Epithelial cell of proximal tubule (primary cell): ENCODE measurements around the gene NFKBIA. TPM values are rescaled to one million over a fixed set of nuclear protein-coding genes. Genes with fewer than 3 reads are reported as not detected.

Experiments
- DNase-seq: peaks from one replicate; pipeline ENCODE4 v3.0.0-alpha.2; 2011; ENCODE audit warnings: low read depth
- H3K4me3 ChIP-seq: 2 replicates; pipeline ENCODE4 v1.5.1; 2011; ENCODE audit warnings: low read depth, mild to moderate bottlenecking, low read length
- total RNA-seq: library from RNA; depleted of rRNA; stranded (reverse); fragments of >200 nt; gene quantifications from 2 replicates; pipeline ENCODE4 v1.2.3, GENCODE V29; 2015
- TF ChIP-seq, protein P1 (sequence below): conservative IDR thresholded peaks from 2 replicates; pipeline ENCODE4 v1.5.1; 2012; ENCODE audit warnings: low read depth, mild to moderate bottlenecking, low read length

The NFKBIA gene
- total RNA-seq, 1 donor from 2014 or later = 203 TPM

GRCh38 chr14:35419429-35419841 is 14.9 kb upstream of the NFKBIA start:
- TF ChIP-seq, protein P1, sequence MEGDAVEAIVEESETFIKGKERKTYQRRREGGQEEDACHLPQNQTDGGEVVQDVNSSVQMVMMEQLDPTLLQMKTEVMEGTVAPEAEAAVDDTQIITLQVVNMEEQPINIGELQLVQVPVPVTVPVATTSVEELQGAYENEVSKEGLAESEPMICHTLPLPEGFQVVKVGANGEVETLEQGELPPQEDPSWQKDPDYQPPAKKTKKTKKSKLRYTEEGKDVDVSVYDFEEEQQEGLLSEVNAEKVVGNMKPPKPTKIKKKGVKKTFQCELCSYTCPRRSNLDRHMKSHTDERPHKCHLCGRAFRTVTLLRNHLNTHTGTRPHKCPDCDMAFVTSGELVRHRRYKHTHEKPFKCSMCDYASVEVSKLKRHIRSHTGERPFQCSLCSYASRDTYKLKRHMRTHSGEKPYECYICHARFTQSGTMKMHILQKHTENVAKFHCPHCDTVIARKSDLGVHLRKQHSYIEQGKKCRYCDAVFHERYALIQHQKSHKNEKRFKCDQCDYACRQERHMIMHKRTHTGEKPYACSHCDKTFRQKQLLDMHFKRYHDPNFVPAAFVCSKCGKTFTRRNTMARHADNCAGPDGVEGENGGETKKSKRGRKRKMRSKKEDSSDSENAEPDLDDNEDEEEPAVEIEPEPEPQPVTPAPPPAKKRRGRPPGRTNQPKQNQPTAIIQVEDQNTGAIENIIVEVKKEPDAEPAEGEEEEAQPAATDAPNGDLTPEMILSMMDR = no peak
- no peak overlapping the region for H3K4me3 ChIP-seq
- no peak for DNase-seq

GRCh38 chr14:35418093-35418492 is 13.5 kb upstream of the NFKBIA start:
- no peak overlapping the region for H3K4me3 ChIP-seq
- TF ChIP-seq, protein P1 = no peak
- DNase-seq = no peak

DNA sequence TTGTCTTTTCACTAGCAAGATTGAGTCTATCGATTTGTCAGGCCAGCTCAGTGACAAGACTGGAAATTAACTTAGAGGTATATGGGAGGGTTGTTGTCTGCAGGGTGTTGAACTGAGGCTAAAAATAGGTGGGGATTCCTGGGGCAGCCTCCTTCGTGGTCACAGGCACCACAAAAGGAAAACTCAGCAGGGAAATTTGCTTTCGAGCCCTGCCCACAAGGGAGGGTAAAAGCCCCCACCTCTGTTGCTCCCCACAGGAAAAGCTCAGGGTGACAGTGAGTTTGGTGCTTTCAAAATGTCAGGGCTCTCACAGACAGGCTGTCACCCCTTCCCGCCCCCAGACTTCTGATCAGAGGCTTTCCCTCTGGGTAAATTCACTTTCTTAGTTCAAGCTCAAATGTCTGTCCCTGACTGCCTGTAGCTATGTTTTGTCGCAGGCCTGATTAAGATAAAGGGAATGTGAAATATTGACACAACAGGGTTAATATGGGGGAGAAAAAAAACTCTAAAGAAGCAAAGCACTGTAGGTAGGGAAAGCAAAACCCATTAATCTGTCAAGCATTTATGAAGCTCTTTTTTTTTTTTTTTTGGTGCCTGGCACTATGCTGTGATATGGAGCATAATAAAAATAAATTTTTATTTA is 11.7 kb upstream of the NFKBIA start:
- TF ChIP-seq, protein P1 = no peak
- no peak overlapping the region for H3K4me3 ChIP-seq
- DNase-seq = no peak

- no peak for DNase-seq
- TF ChIP-seq, protein P1 = no peak
Observed at GRCh38 chr14:35414365-35414764, 9.8 kb upstream of the NFKBIA start.

DNA sequence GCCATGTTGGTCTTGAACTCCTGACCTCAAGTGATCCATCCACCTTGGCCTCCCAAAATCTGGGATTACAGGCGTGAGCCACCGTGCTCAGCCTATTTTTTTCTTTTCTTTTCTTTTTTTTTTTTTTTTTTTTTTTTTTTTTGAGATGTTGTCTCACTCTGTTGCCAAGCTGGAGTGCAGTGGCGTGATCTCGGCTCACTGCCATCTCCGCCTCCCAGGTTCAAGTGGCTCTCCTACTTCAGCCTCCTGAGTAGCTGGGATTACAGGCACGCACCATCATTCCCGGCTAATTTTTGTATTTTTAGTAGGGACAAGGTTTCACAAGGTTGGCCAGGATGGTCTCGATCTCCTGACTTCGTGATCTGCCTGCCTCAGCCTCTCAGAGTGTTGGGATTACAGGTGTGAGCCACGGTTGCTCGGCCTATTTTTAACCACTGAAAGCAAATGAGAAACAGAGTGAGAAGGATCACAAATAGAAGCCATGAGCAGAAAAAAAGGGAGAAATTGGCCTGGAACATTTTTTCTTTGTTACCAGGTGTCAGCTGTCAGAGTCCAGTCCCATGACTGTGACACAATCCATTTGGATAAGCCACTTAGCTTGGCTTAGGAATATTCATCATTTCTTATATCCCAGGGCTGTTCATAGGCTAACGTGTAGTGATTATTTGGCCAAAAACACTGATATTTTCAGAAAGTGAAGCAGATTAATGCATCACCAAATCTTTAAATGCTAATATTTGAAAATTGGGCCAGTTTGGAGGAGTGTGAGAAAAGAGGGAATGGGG is 7.9 kb upstream of the NFKBIA start:
- H3K4me3 ChIP-seq = no peak overlapping the region
- TF ChIP-seq, protein P1 = no peak
- DNase-seq = no peak

More at GRCh38 chr14:35414365-35414764, 9.8 kb upstream of the NFKBIA start:
- no peak overlapping the region for H3K4me3 ChIP-seq

GRCh38 chr14:35410858-35411257 is 6.3 kb upstream of the NFKBIA start:
- H3K4me3 ChIP-seq = no peak overlapping the region
- no peak for DNase-seq
- TF ChIP-seq, protein P1 = no peak

DNA sequence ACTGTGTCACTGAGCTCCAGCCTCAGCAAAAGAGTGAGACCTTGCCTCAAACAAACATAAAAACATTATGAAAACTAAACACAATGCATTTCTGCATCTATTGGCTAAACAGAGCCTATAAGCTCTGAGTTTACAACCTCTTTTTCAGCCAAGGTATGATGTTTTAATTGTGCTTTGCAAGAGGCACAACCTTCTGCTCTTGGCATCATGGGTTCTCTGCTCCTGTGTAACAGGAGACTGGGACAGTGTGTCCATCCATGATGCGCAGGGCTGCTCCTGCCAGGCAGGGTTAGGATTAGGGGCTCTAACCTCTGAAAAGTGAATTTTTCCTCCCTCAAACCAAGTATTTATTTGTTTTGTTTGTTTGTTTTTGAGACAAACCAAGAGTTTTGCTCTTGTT is 5.0 kb upstream of the NFKBIA start:
- TF ChIP-seq, protein P1 = no peak
- no peak overlapping the region for H3K4me3 ChIP-seq
- no peak for DNase-seq
